Measurements from ENCODE around the gene MND1. TPM values are rescaled to one million over a fixed set of nuclear protein-coding genes. Genes with fewer than 3 reads are reported as not detected.
A peak's percentile ranks its signal among the peaks of the same experiment; 100 is the strongest.

MND1 gene
- total RNA-seq: 4.4 TPM

DNA sequence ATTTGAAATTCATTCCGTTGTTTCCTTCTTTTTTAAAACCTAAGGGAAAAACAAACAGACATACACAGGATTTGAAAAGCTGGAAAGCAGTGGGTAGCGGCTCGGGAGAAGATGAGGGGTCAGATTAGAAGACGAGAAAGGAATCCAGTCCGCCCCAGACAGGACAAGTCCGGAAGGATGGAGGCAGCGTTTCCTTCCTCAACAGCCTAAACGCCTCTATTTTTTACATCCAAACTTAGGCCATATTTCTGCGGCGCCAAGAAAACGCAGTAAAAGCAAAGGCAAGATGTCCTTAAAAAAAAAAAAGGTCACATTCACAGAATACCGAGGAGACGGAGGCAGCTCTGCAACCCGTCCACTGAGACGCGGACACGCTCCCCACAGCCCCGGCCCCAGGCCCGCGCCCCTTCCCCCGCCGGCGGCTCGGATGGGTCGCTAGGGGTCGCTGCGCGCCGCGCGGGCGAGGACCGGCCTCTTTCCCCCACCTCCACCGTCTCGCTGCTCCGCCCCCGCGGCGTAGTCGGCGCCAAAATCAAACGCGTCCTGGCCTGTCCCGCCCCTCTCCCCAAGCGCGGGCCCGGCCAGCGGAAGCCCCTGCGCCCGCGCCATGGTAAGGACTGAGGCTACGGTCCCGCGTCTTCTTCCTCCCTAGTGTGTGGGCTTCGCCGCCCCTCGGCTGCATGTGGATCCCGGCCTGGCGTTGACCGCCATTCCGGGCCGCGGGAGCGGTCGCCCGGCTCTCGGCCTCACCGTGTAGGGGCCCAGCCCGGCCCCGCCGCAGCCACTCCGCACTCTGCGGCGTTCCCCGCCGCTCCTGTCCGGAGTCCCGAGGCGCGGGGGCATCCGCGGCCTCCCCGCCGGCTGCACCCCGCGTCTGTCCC, at the start of gene MND1:
MND1 (plus strand) TSS at position 558 of the 881 bp plus-strand sequence; CDS start at position 608, 50 bp downstream.
- peak; percentile 93 for ATAC-seq

- peak; percentile 72 for ATAC-seq
Measured at GRCh38 chr4:153295131-153295755, 49.2 kb upstream of the MND1 start.

- peak; percentile 55 for ATAC-seq
Measured at GRCh38 chr4:153296040-153296823, 48.3 kb upstream of the MND1 start.

GRCh38 chr4:153297116-153297515, 47.4 kb upstream of the MND1 start:
- peak; percentile 32 for ATAC-seq

- no peak for ATAC-seq
Measured at GRCh38 chr4:153310793-153311192, 33.7 kb upstream of the MND1 start.

DNA sequence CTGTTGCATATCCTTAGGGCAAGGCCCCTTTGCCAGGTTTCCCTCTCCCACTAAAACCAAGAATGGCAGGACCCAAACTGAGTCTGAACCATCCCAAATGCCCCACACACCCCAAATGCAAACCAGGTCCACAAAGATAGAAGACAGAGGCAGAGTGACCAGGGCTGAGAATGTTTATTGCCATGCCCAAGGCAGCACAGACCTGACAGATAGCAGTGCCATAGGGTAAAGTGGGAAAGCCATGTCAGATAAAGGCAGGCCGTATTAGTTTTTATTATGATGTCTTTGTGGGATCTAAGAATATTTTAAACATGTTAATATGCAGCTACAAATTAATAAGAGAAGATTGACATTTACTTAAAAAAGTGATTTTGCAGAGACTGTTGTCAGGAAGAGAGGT, 29.6 kb upstream of the MND1 start:
- ATAC-seq: no peak

- ATAC-seq: peak; percentile 73
Measured at GRCh38 chr4:153318696-153319320, 25.7 kb upstream of the MND1 start.

GRCh38 chr4:153322791-153323190, 21.7 kb upstream of the MND1 start:
- no peak for ATAC-seq

- ATAC-seq: no peak
Measured at GRCh38 chr4:153324046-153324445, 20.4 kb upstream of the MND1 start.

- ATAC-seq: peak; percentile 60
Measured at GRCh38 chr4:153325558-153325957, 18.9 kb upstream of the MND1 start.

GRCh38 chr4:153326513-153326912, 18.0 kb upstream of the MND1 start:
- peak; percentile 68 for ATAC-seq

DNA sequence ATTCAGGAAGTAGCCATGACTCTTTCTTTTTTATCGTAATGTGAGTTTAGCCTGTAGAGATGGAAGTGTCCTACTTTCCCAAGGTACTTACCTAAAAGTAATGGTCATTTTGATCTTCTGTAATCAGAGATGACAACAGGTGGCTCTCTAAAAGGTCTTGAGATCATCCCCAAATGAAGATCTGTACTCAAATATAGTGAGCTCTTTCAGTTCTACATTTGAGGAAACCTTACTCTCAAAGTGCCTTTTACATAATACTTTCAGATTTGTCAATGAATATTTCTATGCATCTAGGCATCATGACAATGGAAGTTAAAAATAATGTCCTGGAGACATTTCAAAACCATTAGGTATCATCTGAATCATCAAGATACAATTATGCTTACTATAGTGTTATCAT, 17.2 kb upstream of the MND1 start:
- no peak for ATAC-seq

DNA sequence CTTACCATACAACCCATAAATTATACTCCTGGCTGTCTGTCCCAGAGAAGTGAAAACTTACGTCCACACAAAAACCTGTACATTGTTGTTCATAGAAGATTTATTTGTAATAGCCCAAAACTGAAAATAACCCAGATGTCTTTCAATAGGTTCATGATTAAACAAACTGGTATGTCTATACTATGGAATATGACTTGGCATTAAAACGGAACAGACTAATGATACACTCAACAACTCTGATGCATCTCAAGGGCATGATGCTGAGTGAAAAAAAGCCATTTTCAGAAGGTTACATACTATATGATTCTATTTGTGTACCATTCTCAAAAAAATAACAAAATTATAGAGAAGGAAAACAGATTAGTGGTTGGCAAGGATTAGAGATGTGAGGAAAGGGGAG, 11.6 kb upstream of the MND1 start:
- ATAC-seq: no peak

GRCh38 chr4:153333874-153334273, 10.6 kb upstream of the MND1 start:
- ATAC-seq: no peak

DNA sequence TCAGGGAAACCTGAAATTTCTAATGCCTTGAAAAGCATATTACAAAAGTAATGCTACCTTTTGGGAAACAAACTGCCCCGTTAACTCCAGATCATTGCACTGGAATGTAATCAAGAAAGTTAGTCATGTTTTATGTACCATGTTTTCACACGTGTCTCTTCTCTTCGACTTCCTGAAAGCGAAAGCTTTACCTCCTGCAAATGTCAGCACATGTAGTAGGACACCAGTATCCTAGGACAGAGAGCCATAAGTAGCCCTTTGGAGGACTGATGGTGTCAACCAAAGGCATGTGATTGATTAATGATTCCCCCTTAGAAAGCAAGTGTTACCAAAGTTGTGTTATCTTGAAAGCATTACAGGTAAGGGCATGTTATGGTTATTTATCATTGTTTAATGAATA, 8.8 kb upstream of the MND1 start:
- peak; percentile 56 for ATAC-seq

- no peak for ATAC-seq
Measured at GRCh38 chr4:153337686-153338085, 6.8 kb upstream of the MND1 start.

DNA sequence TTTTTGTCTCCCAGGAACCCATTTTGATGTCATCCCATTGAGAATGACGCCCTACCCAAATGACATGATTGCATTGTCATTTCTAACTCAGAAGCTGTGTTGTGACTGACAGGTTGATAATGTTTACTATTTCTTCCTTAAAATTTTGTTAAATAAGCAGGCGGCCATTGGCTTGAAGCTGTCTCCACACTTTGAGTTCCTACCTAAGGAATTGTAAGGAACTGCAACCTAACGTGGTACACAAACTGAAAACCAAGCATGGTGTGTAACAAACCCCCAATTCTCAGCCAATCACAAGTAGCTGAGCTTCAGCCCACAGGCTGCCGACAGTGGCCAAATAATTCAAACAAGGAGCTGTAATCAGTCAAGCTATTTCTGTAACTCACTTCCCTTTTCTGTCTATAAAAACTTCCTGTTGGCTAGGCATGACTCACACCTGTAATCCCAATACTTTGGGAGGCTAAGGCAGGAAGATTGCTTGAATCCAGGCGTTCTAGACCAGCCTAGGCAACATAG, 2.9 kb upstream of the MND1 start:
- ATAC-seq: peak; percentile 32

- ATAC-seq: no peak
Measured at GRCh38 chr4:153342751-153343552, 1.5 kb upstream of the MND1 start.

GRCh38 chr4:153345012-153345981, 809 bp downstream of the MND1 start:
- peak; percentile 58 for ATAC-seq

DNA sequence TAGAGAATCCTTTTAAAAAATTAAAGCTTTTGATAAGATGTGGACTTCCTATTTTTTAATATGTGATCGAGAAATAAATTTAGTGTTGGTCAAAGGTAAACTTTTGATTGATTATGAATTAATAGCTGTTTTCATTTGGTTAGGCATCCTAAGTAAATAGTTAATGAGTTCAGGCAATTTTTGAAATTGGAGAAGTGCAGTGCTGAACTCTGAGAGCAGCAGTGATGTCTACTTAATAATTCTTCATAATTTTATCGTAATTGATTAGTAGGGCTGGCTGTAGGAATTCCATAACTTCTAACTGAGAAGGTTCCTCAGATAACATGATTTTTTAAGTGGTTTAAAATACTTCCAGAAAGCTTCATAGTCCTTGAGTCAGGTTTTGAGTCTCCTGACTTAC, 1.5 kb downstream of the MND1 start:
- no peak for ATAC-seq
